ENCODE data around the gene PDGFRA.

Gene PDGFRA

GRCh38 chr4:54228961-54229501 lies at the start of gene PDGFRA:
TSS of gene PDGFRA (plus strand) at chr4:54229293. CDS start at chr4:54258769, 29,476 bp downstream.
- in situ Hi-C loops (cut with HindIII; ENCODE audit: low pct_ligation_motif_present, low pct_unique_long_range_greater_than_20kb, low sequenced_read_pairs) = no loop called here
- no peak for DNase-seq

DNA sequence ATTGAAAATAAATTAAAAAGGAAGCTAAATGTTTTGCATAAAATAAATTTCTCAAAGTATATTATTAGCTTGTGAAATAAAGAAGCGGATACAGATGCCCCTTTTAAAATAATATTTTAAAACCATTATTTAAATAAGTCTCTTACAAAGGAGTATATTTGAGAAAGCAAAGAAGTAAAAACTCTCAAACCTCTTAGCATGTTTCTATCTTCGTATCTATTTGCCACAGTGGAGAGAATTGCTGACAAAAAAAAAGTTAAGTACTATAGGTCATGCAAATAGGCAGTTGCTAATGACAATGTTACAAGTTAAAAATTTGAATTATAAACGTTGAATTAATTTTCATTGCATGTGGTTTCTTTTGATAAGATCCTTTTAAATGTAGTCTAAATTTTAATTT lies 44.5 kb upstream of the PDGFRA start:
- in situ Hi-C loops (cut with HindIII; ENCODE audit: low pct_ligation_motif_present, low pct_unique_long_range_greater_than_20kb, low sequenced_read_pairs) = no loop called here
- no peak for DNase-seq

GRCh38 chr4:54185044-54185780 lies 43.9 kb upstream of the PDGFRA start:
- DNase-seq = no peak
- in situ Hi-C loops (cut with HindIII; ENCODE audit: low pct_ligation_motif_present, low pct_unique_long_range_greater_than_20kb, low sequenced_read_pairs) = no loop called here

DNA sequence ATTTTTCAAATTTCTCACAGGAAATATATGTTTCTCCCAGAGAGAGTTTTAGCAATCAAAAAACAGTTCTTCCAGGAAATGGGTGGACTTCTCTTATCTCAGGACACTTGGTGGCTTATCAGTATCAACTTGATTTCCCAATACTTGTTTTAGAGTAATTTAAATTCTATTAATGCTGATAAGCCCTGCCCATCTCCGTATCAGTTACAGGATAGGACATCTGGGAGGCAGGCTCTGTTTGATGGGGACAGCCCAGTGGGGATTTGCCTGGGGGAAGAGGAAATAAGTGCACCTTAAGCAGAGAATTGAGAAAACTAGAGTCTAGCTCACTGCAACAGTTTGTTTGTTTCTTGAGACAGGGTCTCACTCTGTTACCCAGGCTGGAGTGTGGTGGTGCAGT lies 43.2 kb upstream of the PDGFRA start:
- in situ Hi-C loops (cut with HindIII; ENCODE audit: low pct_ligation_motif_present, low pct_unique_long_range_greater_than_20kb, low sequenced_read_pairs) = no loop called here
- DNase-seq = no peak

DNA sequence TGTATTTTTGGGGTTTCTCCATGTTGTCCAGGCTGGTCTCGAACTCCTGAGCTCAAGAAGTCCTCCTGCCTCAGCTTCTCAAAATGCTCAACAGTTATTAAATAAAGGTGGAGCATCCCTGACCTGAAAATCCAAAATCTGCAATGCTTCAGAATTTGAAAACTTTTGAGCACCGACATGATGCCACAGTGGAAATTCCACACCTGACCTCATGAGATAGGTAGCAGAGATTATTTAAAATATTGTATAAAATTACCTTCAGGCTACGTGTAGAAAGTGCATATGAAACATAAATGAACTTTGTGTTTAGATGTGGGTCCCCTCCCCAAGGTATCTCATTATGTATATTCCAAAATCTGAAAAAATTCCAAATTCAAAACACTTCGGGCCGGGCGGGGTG lies 42.7 kb upstream of the PDGFRA start:
- no peak for DNase-seq
- in situ Hi-C loops (cut with HindIII; ENCODE audit: low pct_ligation_motif_present, low pct_unique_long_range_greater_than_20kb, low sequenced_read_pairs) = no loop called here

- in situ Hi-C loops (cut with HindIII; ENCODE audit: low pct_ligation_motif_present, low pct_unique_long_range_greater_than_20kb, low sequenced_read_pairs) = no loop called here
- no peak for DNase-seq
Observed at GRCh38 chr4:54187148-54187547, 41.9 kb upstream of the PDGFRA start.

- in situ Hi-C loops (cut with HindIII; ENCODE audit: low pct_ligation_motif_present, low pct_unique_long_range_greater_than_20kb, low sequenced_read_pairs) = no loop called here
Observed at GRCh38 chr4:54189140-54189539, 40.0 kb upstream of the PDGFRA start.

GRCh38 chr4:54192811-54193210 lies 36.3 kb upstream of the PDGFRA start:
- no peak for DNase-seq
- in situ Hi-C loops (cut with HindIII; ENCODE audit: low pct_ligation_motif_present, low pct_unique_long_range_greater_than_20kb, low sequenced_read_pairs) = no loop called here

More at GRCh38 chr4:54189140-54189539, 40.0 kb upstream of the PDGFRA start:
- no peak for DNase-seq

DNA sequence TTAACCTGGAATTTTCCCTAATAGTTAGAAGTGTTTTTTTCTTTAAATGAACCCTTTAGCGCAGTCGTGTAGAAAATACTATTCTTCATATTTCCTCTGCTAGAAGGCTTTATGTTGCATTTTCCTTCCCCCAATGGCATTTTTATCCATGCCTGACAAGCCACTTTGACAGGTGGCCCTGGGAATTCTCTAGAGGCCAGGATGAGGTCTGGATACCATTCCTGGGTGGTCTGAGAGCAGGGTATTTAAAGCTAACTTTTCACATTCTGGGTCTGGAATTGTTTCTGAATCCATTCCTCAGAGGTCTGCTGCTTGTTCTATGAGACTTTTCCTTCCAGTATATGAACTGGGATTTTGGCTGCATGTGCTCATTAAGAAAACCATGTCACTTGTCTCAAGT lies 31.2 kb upstream of the PDGFRA start:
- in situ Hi-C loops (cut with HindIII; ENCODE audit: low pct_ligation_motif_present, low pct_unique_long_range_greater_than_20kb, low sequenced_read_pairs) = no loop called here
- DNase-seq = no peak

GRCh38 chr4:54199919-54200318 lies 29.2 kb upstream of the PDGFRA start:
- in situ Hi-C loops (cut with HindIII; ENCODE audit: low pct_ligation_motif_present, low pct_unique_long_range_greater_than_20kb, low sequenced_read_pairs) = no loop called here

GRCh38 chr4:54209617-54210016 lies 19.5 kb upstream of the PDGFRA start:
- in situ Hi-C loops (cut with HindIII; ENCODE audit: low pct_ligation_motif_present, low pct_unique_long_range_greater_than_20kb, low sequenced_read_pairs) = no loop called here

More at GRCh38 chr4:54199919-54200318, 29.2 kb upstream of the PDGFRA start:
- no peak for DNase-seq

DNA sequence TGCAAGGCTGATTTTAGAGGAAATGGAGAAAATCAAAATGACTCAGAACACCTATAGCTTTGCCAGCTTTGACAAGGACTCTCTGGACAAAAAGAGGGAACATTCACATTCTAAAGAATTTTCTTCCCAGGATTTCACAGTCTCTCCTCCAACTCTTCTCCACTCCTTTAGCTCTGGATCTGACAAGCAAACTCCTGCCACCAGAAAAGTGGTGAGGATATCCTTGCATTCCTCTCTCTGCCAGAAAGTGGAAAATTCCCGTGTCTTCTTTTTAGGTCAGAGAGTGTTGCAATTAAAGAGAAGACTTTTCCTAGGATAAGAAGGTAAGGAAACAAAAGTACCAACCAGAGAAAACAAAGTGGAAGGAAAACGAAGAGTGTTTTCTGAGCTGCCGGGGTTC lies 16.1 kb upstream of the PDGFRA start:
- in situ Hi-C loops (cut with HindIII; ENCODE audit: low pct_ligation_motif_present, low pct_unique_long_range_greater_than_20kb, low sequenced_read_pairs) = no loop called here

More at GRCh38 chr4:54209617-54210016, 19.5 kb upstream of the PDGFRA start:
- no peak for DNase-seq

DNA sequence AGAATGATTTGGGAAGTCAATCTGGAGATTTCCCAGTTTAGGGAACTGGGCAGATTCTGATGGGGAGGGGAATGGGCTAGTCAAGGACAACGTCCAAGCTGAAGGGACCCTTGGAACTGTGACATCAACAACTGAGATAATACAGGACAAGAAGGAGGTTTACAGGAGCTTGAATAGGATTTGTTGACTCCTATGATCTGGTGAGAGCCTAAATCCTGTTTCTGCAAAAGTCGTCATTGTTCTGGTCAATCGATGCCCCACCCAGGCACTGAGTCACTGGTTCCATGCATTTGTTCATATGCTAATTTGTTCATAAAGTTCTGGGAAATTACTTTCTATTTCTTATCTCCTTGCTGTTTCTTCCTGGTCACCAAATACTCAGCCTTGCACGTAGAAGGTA lies 15.3 kb upstream of the PDGFRA start:
- in situ Hi-C loops (cut with HindIII; ENCODE audit: low pct_ligation_motif_present, low pct_unique_long_range_greater_than_20kb, low sequenced_read_pairs) = no loop called here
- DNase-seq = no peak

More for the DNA sequence above, 16.1 kb upstream of the PDGFRA start:
- no peak for DNase-seq

DNA sequence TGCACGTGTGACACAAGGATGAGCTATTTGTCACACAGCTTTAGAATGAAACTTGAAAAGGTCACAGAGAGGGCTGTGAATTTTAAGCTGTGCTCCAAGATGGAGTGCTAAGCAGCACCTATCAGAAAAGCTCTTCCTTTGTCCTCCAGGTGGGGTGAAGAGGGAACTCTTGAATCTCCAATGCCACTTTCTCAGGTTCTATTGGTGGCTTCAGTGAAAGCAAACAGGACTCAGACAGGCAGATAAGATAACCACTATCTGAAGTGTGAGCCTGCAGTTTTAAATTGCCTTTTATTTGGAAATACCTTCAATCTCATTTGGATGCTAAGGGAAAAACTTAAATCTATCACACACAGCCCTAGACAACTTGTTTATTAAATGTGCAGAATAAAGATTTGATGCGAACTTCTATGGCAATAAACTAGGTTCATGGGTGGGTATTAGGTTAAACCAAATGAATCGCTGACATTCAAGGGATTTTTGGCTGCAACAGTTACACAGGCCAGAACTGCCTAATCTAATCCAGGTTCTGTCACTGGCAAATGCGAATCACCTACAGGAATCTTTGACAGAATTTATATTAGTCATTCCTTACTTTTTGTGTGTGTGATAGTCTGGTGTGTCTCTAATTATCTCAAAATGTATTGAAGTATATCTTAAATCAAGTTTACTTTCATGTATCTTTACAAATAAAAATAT lies 13.6 kb upstream of the PDGFRA start:
- DNase-seq = no peak
- in situ Hi-C loops (cut with HindIII; ENCODE audit: low pct_ligation_motif_present, low pct_unique_long_range_greater_than_20kb, low sequenced_read_pairs) = no loop called here

DNA sequence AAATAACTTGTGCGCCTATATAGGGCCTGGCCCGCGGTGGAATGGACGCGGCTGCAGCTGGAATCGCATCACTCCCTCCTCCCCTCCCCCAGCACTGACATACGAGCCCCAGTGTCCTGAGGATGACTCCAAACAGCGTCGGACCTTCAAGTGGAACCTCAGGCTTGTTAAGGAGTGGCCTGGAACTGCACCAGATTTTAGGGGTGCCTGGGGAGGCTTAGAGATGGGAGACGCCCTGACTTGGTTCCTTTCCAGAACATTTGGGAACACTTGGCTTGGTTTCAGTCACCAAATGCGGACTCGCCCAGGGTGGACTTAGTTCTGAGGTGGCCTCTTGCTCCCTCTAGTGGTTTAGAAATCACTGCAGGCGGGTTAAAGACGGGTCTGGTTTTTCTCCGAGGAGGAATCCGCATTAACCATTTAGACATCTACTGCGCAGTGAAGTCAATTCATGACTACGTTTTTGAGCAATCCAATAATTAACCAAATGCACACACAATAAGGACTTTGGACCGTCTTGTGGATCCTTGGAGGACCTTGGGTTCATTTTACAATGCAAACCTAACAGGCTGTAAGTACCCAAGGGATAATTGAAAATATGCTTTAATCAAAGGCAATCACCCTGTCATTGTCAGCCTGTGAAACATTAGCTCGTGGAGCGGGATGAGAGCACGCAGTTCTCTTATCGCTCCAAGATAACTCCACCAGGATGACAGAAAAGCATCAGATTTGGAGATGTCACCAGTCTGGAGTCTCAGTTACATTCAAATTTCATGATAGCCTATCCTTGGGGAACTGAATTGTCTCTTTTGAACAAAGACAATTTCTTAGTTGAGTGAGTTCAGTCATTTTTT lies 11.2 kb upstream of the PDGFRA start:
- DNase-seq = peak; percentile 70
- in situ Hi-C loops (cut with HindIII; ENCODE audit: low pct_ligation_motif_present, low pct_unique_long_range_greater_than_20kb, low sequenced_read_pairs) = no loop called here

GRCh38 chr4:54218736-54219135 lies 10.4 kb upstream of the PDGFRA start:
- in situ Hi-C loops (cut with HindIII; ENCODE audit: low pct_ligation_motif_present, low pct_unique_long_range_greater_than_20kb, low sequenced_read_pairs) = no loop called here
- no peak for DNase-seq

DNA sequence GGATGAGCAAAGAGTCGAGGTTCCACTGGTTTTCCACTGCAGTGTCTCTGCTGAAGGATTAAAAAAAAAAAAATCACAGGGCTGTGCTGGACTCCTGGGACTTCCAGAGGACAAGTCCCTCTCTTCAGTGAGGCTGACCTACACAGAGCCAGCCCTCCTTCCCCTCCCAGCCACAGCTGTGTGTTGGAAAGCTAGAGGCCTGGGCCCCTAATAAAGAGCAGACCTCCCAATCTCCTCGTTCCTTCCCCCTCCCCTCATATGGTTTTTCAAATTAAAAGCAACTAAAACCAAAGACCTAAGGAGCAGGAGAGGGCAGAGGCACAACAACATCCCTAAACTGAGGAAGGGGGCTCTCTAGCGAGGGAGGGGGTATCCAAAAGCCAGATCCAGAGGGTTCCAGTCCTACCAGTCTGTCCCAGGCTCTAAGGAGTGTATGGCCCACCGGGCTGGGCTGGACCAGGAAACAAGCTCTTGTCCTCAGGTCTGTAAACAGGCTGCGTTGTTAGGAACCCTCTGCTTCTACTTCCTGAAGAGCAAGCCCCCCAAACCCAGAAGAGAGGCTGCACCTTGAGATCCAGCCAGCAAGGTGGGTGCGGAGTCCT lies 4.0 kb upstream of the PDGFRA start:
- in situ Hi-C loops (cut with HindIII; ENCODE audit: low pct_ligation_motif_present, low pct_unique_long_range_greater_than_20kb, low sequenced_read_pairs) = no loop called here
- DNase-seq = no peak

DNA sequence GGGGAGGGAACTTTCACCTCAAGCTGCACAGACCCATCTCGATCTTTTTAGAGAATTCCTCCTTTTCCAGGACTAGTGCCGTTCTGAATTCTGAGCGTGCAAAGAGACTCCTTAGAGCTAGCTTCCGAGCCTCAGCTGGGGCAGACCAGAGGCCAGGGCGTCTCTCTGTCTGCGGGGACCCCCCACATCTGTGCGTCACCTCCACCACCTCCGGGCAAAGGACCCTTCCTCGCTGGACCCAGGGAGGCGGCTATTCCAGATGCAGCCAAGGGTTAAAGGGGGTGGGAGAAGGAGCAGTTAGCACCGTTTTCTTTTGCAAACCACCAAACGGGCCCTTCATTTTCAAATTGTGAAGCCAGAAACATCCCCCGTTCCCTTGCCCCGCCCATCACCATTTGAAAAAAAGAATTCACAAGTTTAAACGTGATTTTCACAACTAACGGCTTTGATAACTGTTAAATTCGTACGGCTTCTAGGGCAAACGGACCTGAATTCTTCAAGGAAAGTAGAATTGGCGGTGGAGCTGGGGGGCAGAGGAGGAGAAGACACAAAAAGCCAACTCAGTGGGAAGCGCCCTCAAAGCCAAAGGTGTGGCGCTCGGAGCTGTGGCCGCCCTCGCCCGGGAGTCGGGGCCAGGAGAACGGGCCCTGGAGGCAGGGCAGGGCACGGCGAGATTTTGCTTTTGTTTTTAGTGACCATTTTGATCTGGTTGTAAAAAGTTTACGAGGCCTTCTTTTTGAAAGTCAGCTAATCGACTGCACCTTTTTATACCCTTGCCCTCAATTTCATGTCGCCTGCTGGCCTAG lies 3.3 kb upstream of the PDGFRA start:
- no peak for DNase-seq
- in situ Hi-C loops (cut with HindIII; ENCODE audit: low pct_ligation_motif_present, low pct_unique_long_range_greater_than_20kb, low sequenced_read_pairs) = no loop called here

All from ACHN (cell line).